T-helper 1 cell treated with Interleukin-12 subunit alpha and Interleukin-12 subunit beta and Interleukin-4 antibody, amounts not matched to agents 30 μg/mL and 1 μg/mL, for 36 hours (primary cell): ENCODE measurements around the gene DDB1.
"Not testable (repeated sequence)": the region's sequence is repeated elsewhere in the genome, so short reads cannot be mapped to it uniquely, and the experiment has no call there.

Source experiments
- H3K27ac Mint-ChIP-seq: one replicate; pipeline ENCODE4 v1.8.0; 2021; ENCODE audit warnings: mild to moderate bottlenecking, mixed read lengths
- H3K27me3 Mint-ChIP-seq: one replicate; pipeline ENCODE4 v1.8.0; 2021; ENCODE audit warnings: low read depth, mixed read lengths
- H3K36me3 Mint-ChIP-seq: one replicate; pipeline ENCODE4 v1.8.0; 2021; ENCODE audit warnings: low read depth, mixed read lengths
- H3K4me1 Mint-ChIP-seq: one replicate; pipeline ENCODE4 v1.8.0; 2021; ENCODE audit warnings: low read depth, mixed read lengths
- H3K4me3 Mint-ChIP-seq: one replicate; pipeline ENCODE4 v1.8.0; 2021; ENCODE audit warnings: mild to moderate bottlenecking, moderate library complexity, mixed read lengths
- H3K9me3 Mint-ChIP-seq: one replicate; pipeline ENCODE4 v1.8.0; 2021; ENCODE audit warnings: mixed read lengths

The DDB1 gene

DNA sequence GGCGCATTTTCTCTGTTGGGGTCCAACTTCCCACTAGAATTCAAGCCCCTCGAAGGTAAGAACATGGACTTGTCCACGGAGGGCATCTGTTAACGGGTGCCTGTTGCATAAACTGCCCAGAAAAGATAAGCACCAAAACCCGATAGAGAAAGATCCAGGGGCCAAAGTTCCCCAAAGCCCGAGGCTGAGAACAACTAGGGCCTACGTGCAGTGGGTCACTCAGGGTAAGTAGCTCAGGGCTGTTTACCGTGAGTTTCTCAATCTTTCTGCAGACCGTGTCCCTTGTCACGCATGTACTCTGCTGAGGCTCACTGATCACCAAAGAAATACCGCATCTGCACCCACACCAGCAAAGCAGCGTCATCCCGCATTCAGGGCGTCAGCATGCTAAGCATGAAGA is 67.5 kb downstream of the DDB1 start:
- Mint-ChIP-seq H3K27me3 (no peaks in the 10 kb centered on the region), H3K27ac (no peak overlapping the region), H3K36me3 (peaks cover 2% of the 10 kb centered on the region), H3K9me3 (no peaks in the 10 kb centered on the region), H3K4me3 (no peak overlapping the region), H3K4me1 (peaks cover 6% of the 10 kb centered on the region)

- Mint-ChIP-seq H3K9me3 (no peaks in the 10 kb centered on the region), H3K27ac (no peak overlapping the region), H3K36me3 (peaks cover 2% of the 10 kb centered on the region), H3K27me3 (no peaks in the 10 kb centered on the region), H3K4me1 (peaks cover 2% of the 10 kb centered on the region), H3K4me3 (no peak overlapping the region)
Measured at GRCh38 chr11:61264795-61265194, 68.1 kb downstream of the DDB1 start.

GRCh38 chr11:61264371-61264770 is 68.5 kb downstream of the DDB1 start:
- peaks cover 2% of the 10 kb centered on the region for H3K4me1 Mint-ChIP-seq
- H3K27ac Mint-ChIP-seq = no peak overlapping the region
- peaks cover 2% of the 10 kb centered on the region for H3K36me3 Mint-ChIP-seq
- no peaks in the 10 kb centered on the region for H3K9me3 Mint-ChIP-seq
- H3K4me3 Mint-ChIP-seq = no peak overlapping the region
- no peaks in the 10 kb centered on the region for H3K27me3 Mint-ChIP-seq

DNA sequence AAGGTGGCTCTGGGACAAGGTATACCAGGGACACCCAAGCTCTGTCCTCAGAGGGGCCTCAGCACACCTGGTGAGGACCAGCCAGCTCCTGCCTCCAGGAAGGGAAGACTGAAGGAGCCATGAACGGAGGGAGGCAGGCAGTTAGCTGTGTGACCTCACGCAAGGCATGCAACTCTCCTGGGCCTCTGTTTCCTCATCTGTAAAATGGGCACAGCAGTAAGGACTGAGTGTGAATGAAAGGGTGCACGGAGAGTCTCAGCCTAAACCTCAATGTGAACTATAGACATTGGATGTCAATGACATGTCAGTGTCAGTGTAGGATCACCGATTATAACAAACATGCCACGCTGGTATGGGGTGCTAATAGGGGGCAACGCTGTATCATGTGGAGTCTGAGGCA is 73.5 kb downstream of the DDB1 start:
- no peaks in the 10 kb centered on the region for H3K4me1 Mint-ChIP-seq
- no peaks in the 10 kb centered on the region for H3K36me3 Mint-ChIP-seq
- no peaks in the 10 kb centered on the region for H3K9me3 Mint-ChIP-seq
- no peaks in the 10 kb centered on the region for H3K27me3 Mint-ChIP-seq
- no peak overlapping the region for H3K27ac Mint-ChIP-seq
- no peak overlapping the region for H3K4me3 Mint-ChIP-seq

- no peaks in the 10 kb centered on the region for H3K27me3 Mint-ChIP-seq
- no peak overlapping the region for H3K27ac Mint-ChIP-seq
Measured at GRCh38 chr11:61258546-61258945, 74.4 kb downstream of the DDB1 start.

DNA sequence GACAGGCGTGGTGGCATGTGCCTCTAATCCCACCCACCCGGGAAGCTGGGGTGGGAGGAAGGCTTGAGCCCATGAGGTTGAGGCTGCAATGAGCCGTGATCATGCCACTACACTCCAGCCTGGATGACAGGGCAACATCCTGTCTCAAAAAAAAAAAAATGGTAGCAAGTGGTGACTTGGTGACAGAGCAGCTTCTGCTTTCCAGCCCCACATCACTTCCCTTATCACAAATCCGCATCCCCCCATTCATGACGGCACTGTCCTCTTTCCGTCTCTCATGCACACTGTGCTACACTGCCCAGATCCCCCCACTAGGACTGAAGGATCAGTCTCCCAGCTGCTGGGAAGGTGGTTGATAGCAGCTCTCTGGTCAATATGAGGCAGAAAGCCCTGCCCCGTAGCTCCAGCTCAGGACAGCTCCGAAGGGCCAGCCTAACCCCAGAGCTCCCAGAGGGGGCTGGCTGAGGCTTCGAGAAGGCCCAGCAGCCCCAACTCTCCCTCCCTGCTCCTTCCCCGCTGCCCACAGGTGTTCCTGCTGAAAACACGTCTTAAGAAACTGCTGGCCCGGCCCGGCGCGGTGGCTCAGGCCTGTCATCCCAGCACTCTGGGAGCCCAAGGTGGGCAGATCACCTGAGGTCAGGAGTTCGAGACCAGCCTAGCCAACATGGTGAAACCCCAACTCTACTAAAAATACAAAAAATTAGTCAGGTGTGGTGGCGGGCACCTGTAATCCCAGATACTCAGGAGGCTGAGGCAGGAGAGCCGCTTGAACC is 76.0 kb downstream of the DDB1 start:
- no peaks in the 10 kb centered on the region for H3K36me3 Mint-ChIP-seq
- no peaks in the 10 kb centered on the region for H3K27me3 Mint-ChIP-seq
- no peak overlapping the region for H3K4me3 Mint-ChIP-seq
- H3K4me1 Mint-ChIP-seq = no peaks in the 10 kb centered on the region
- no peak overlapping the region for H3K27ac Mint-ChIP-seq
- no peaks in the 10 kb centered on the region for H3K9me3 Mint-ChIP-seq

More at GRCh38 chr11:61258546-61258945, 74.4 kb downstream of the DDB1 start:
- Mint-ChIP-seq H3K36me3 (no peaks in the 10 kb centered on the region), H3K4me3 (no peak overlapping the region), H3K4me1 (no peaks in the 10 kb centered on the region), H3K9me3 (no peaks in the 10 kb centered on the region)

- no peaks in the 10 kb centered on the region for H3K36me3 Mint-ChIP-seq
- H3K27me3 Mint-ChIP-seq = no peaks in the 10 kb centered on the region
- H3K27ac Mint-ChIP-seq = no peak overlapping the region
- no peaks in the 10 kb centered on the region for H3K9me3 Mint-ChIP-seq
- no peak overlapping the region for H3K4me3 Mint-ChIP-seq
- no peaks in the 10 kb centered on the region for H3K4me1 Mint-ChIP-seq
Measured at GRCh38 chr11:61254403-61255025, 78.4 kb downstream of the DDB1 start.

- not testable (repeated sequence) for H3K4me1 Mint-ChIP-seq, H3K9me3 Mint-ChIP-seq, H3K36me3 Mint-ChIP-seq, H3K27ac Mint-ChIP-seq, H3K4me3 Mint-ChIP-seq, H3K27me3 Mint-ChIP-seq
Measured at GRCh38 chr11:61252332-61252731, 80.6 kb downstream of the DDB1 start.

- H3K4me1 Mint-ChIP-seq, H3K9me3 Mint-ChIP-seq, H3K36me3 Mint-ChIP-seq, H3K4me3 Mint-ChIP-seq, H3K27me3 Mint-ChIP-seq: not testable (repeated sequence)
- H3K27ac Mint-ChIP-seq = peak overlapping the region; percentile 15
Measured at GRCh38 chr11:61250796-61251765, 81.8 kb downstream of the DDB1 start.
